Natural killer cell treated with Interleukin-12 subunit alpha and Interleukin-12 subunit beta and Interleukin-15 and Interleukin-18, amount 100 ng/mL, for 72 hours (primary cell): Measurements from ENCODE around the gene CHST12. TPM values are rescaled to one million over a fixed set of nuclear protein-coding genes. Genes with fewer than 3 reads are reported as not detected.

ENCODE experiments used
- ATAC-seq, 2 donors: fragments of 150-1000 bp; cut with Tn5 transposase in 1 of 2; sonication (Bioruptor Pico), chemical (Tn5 transposase) in 1 of 2; 2 replicates each; pipeline ENCODE4 v1.10.0; 2021
- DNase-seq: peaks from one replicate; pipeline ENCODE4 v3.0.0; 2022; ENCODE audit warnings: low spot score
- H3K27ac Mint-ChIP-seq, 2 donors: 1 replicate in 1 of 2; 2 replicates in 1 of 2; pipeline ENCODE4 v1.8.0; 2022; ENCODE audit warnings: mixed read lengths in 2 of 2, mild to moderate bottlenecking in 1 of 2, moderate library complexity in 1 of 2
- H3K27me3 Mint-ChIP-seq, 2 donors: 1 replicate in 1 of 2; 2 replicates in 1 of 2; pipeline ENCODE4 v1.8.0; 2022; ENCODE audit warnings: mixed read lengths in 2 of 2
- H3K36me3 Mint-ChIP-seq: one replicate; pipeline ENCODE4 v1.8.0; 2022; ENCODE audit warnings: mixed read lengths
- H3K4me1 Mint-ChIP-seq, 2 donors: 1 replicate in 1 of 2; 2 replicates in 1 of 2; pipeline ENCODE4 v1.8.0; 2022; ENCODE audit warnings: low read depth in 2 of 2, mixed read lengths in 2 of 2, mild to moderate bottlenecking in 1 of 2
- H3K4me3 Mint-ChIP-seq: one replicate; pipeline ENCODE4 v1.8.0; 2022; ENCODE audit warnings: mixed read lengths
- H3K9me3 Mint-ChIP-seq: 2 replicates; pipeline ENCODE4 v1.8.0; 2022; ENCODE audit warnings: mixed read lengths
- total RNA-seq, 2 donors: library from RNA; stranded (reverse); gene quantifications; one replicate each; pipeline ENCODE4 v1.2.3, GENCODE V29; 2022

The CHST12 gene
- total RNA-seq, 2 donors from 2014 or later: 29.6 to 31.7 TPM

- Mint-ChIP-seq H3K4me1 (peaks cover 0 to 5% of the 10 kb centered on the region in 2 donors), H3K27me3 (no peaks in the 10 kb centered on the region), H3K4me3 (no peak overlapping the region), H3K9me3 (no peaks in the 10 kb centered on the region), H3K27ac (no peak overlapping the region), H3K36me3 (no peaks in the 10 kb centered on the region)
- no peak for ATAC-seq
- DNase-seq: no peak
These were observed 79.5 kb downstream of the CHST12 start for GRCh38 chr7:2482725-2483451.

- no peak overlapping the region for H3K27ac Mint-ChIP-seq
- peaks cover 0 to under 1% of the 10 kb centered on the region in 2 donors for H3K27me3 Mint-ChIP-seq
- no peaks in the 10 kb centered on the region for H3K9me3 Mint-ChIP-seq
- DNase-seq (no peak), ATAC-seq (no peak)
- no peak overlapping the region for H3K4me3 Mint-ChIP-seq
- no peaks in the 10 kb centered on the region for H3K36me3 Mint-ChIP-seq
- H3K4me1 Mint-ChIP-seq: peaks cover 0 to 5% of the 10 kb centered on the region in 2 donors
These were observed 80.1 kb downstream of the CHST12 start for GRCh38 chr7:2483494-2483893.

GRCh38 chr7:2484868-2485267 lies 81.5 kb downstream of the CHST12 start:
- DNase-seq: no peak
- no peak overlapping the region for H3K27ac Mint-ChIP-seq
- peaks cover 0 to 5% of the 10 kb centered on the region in 2 donors for H3K4me1 Mint-ChIP-seq
- no peaks in the 10 kb centered on the region for H3K36me3 Mint-ChIP-seq
- ATAC-seq: no peak
- no peaks in the 10 kb centered on the region for H3K9me3 Mint-ChIP-seq
- no peak overlapping the region for H3K4me3 Mint-ChIP-seq
- peaks cover 4 to 7% of the 10 kb centered on the region in 2 donors for H3K27me3 Mint-ChIP-seq

GRCh38 chr7:2487586-2488271 lies 84.3 kb downstream of the CHST12 start:
- DNase-seq (no peak), ATAC-seq (no peak)
- H3K4me1 Mint-ChIP-seq: peaks cover 2 to 12% of the 10 kb centered on the region in 2 donors
- peaks cover 3% of the 10 kb centered on the region for H3K9me3 Mint-ChIP-seq
- H3K36me3 Mint-ChIP-seq: no peaks in the 10 kb centered on the region
- H3K4me3 Mint-ChIP-seq: no peak overlapping the region
- no peak overlapping the region for H3K27ac Mint-ChIP-seq
- H3K27me3 Mint-ChIP-seq: peaks cover 7 to 21% of the 10 kb centered on the region in 2 donors

GRCh38 chr7:2488272-2488645 lies 84.8 kb downstream of the CHST12 start:
- no peak for DNase-seq
- no peaks in the 10 kb centered on the region for H3K36me3 Mint-ChIP-seq
- peaks cover 2 to 12% of the 10 kb centered on the region in 2 donors for H3K4me1 Mint-ChIP-seq
- no peak overlapping the region for H3K4me3 Mint-ChIP-seq
- peak overlapping the region in 1 of 2 donors; percentile 1 for H3K27ac Mint-ChIP-seq
- peaks cover 7 to 21% of the 10 kb centered on the region in 2 donors for H3K27me3 Mint-ChIP-seq
- ATAC-seq: no peak
- H3K9me3 Mint-ChIP-seq: peaks cover 3% of the 10 kb centered on the region

GRCh38 chr7:2488681-2489080 lies 85.3 kb downstream of the CHST12 start:
- Mint-ChIP-seq H3K4me1 (peaks cover 2 to 12% of the 10 kb centered on the region in 2 donors), H3K4me3 (no peak overlapping the region), H3K9me3 (peaks cover 3% of the 10 kb centered on the region), H3K27me3 (peaks cover 9 to 21% of the 10 kb centered on the region in 2 donors), H3K36me3 (no peaks in the 10 kb centered on the region), H3K27ac (peak overlapping the region in 1 of 2 donors; percentile 1)
- DNase-seq (no peak), ATAC-seq (no peak)

- DNase-seq: no peak
- H3K4me3 Mint-ChIP-seq: no peak overlapping the region
These were observed 86.8 kb downstream of the CHST12 start for GRCh38 chr7:2490181-2490651.

GRCh38 chr7:2492038-2492437 lies 88.6 kb downstream of the CHST12 start:
- H3K36me3 Mint-ChIP-seq: no peaks in the 10 kb centered on the region
- H3K27me3 Mint-ChIP-seq: peaks cover 9 to 21% of the 10 kb centered on the region in 2 donors
- H3K27ac Mint-ChIP-seq: no peak overlapping the region
- no peak overlapping the region for H3K4me3 Mint-ChIP-seq
- peaks cover 2 to 12% of the 10 kb centered on the region in 2 donors for H3K4me1 Mint-ChIP-seq
- no peak for DNase-seq
- no peak for ATAC-seq
- H3K9me3 Mint-ChIP-seq: peaks cover 3% of the 10 kb centered on the region

More at GRCh38 chr7:2490181-2490651, 86.8 kb downstream of the CHST12 start:
- Mint-ChIP-seq H3K27me3 (peaks cover 9 to 21% of the 10 kb centered on the region in 2 donors), H3K27ac (no peak overlapping the region), H3K4me1 (peaks cover 2 to 12% of the 10 kb centered on the region in 2 donors), H3K36me3 (no peaks in the 10 kb centered on the region), H3K9me3 (peaks cover 3% of the 10 kb centered on the region)
- no peak for ATAC-seq

GRCh38 chr7:2493205-2494164 lies 90.1 kb downstream of the CHST12 start:
- no peak for ATAC-seq
- H3K27ac Mint-ChIP-seq: no peak overlapping the region
- H3K36me3 Mint-ChIP-seq: no peaks in the 10 kb centered on the region
- DNase-seq: no peak
- H3K4me1 Mint-ChIP-seq: peaks cover 2 to 12% of the 10 kb centered on the region in 2 donors
- H3K9me3 Mint-ChIP-seq: peaks cover 3% of the 10 kb centered on the region
- no peak overlapping the region for H3K4me3 Mint-ChIP-seq
- H3K27me3 Mint-ChIP-seq: peaks cover 9 to 21% of the 10 kb centered on the region in 2 donors

GRCh38 chr7:2494191-2495130 lies 91.0 kb downstream of the CHST12 start:
- Mint-ChIP-seq H3K4me3 (no peak overlapping the region), H3K27ac (no peak overlapping the region), H3K4me1 (peaks cover 2 to 7% of the 10 kb centered on the region in 2 donors), H3K27me3 (peaks cover 6 to 14% of the 10 kb centered on the region in 2 donors), H3K36me3 (no peaks in the 10 kb centered on the region), H3K9me3 (peaks cover 3% of the 10 kb centered on the region)
- ATAC-seq (no peak), DNase-seq (no peak)

- DNase-seq: no peak
- peaks cover 6 to 14% of the 10 kb centered on the region in 2 donors for H3K27me3 Mint-ChIP-seq
- H3K4me3 Mint-ChIP-seq: no peak overlapping the region
- no peak for ATAC-seq
- peaks cover 3% of the 10 kb centered on the region for H3K9me3 Mint-ChIP-seq
- H3K36me3 Mint-ChIP-seq: no peaks in the 10 kb centered on the region
- peaks cover 2 to 7% of the 10 kb centered on the region in 2 donors for H3K4me1 Mint-ChIP-seq
- no peak overlapping the region for H3K27ac Mint-ChIP-seq
These were observed 92.2 kb downstream of the CHST12 start for GRCh38 chr7:2495418-2496299.

GRCh38 chr7:2496375-2496774 lies 93.0 kb downstream of the CHST12 start:
- no peaks in the 10 kb centered on the region for H3K9me3 Mint-ChIP-seq
- no peak overlapping the region for H3K27ac Mint-ChIP-seq
- no peak for DNase-seq
- no peaks in the 10 kb centered on the region for H3K36me3 Mint-ChIP-seq
- H3K4me3 Mint-ChIP-seq: no peak overlapping the region
- ATAC-seq: no peak
- peaks cover 6 to 10% of the 10 kb centered on the region in 2 donors for H3K27me3 Mint-ChIP-seq
- H3K4me1 Mint-ChIP-seq: peaks cover 0 to 7% of the 10 kb centered on the region in 2 donors
